PC-9 (cell line): ENCODE data around the gene DDAH2.

Experiments
- CTCF ChIP-seq: fragments of 200-600 bp; sonication (generic); conservative IDR thresholded peaks from 2 replicates; pipeline ENCODE4 v1.6.1; 2017; ENCODE audit warnings: mixed run types, antibody characterized with exemption, mild to moderate bottlenecking, moderate library complexity
- EZH2 ChIP-seq: fragments of 200-600 bp; sonication (generic); IDR thresholded peaks from 2 replicates; pipeline ENCODE4 v1.8.0; 2017; ENCODE audit warnings: antibody characterized with exemption, low read depth

GRCh38 chr6:31767096-31767645, 38.1 kb upstream of the DDAH2 start:
- TF ChIP-seq EZH2 = no peak
- TF ChIP-seq CTCF = no peak
